ENCODE data around the gene SULT2B1.

SULT2B1 gene

DNA sequence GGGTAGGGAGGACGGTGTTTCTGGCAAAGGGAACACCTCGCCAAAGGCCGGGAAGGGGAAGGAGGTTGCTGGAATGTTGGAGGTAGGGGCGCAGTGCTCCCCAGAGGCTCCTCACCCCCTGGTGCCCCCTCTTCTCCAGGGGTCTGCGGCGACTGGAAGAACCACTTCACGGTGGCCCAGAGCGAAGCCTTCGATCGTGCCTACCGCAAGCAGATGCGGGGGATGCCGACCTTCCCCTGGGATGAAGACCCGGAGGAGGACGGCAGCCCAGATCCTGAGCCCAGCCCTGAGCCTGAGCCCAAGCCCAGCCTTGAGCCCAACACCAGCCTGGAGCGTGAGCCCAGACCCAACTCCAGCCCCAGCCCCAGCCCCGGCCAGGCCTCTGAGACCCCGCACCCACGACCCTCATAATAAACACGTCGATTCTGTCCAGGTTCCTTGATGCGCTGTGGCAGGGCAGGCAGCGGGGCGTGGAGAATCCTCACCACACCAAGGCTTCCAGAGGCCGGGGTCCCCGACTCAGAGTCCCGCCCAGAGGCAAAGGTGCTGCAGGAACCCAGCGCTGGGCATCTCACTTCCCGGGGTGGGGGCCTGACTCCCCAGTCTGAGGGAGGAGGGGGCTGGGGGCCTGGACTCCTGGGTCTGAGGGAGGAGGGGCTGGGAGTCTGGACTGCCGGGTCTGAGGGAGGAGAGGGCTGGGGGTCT is 47.2 kb downstream of the SULT2B1 start:
- H3K27me3 Mint-ChIP-seq: no peaks in the 10 kb centered on the region
- no peak overlapping the region for H3K27ac Mint-ChIP-seq
- H3K9me3 Mint-ChIP-seq: no peaks in the 10 kb centered on the region
- H3K4me1 Mint-ChIP-seq: peaks cover 6% of the 10 kb centered on the region
- ATAC-seq (no peak), DNase-seq (no peak)
- H3K4me3 Mint-ChIP-seq: no peak overlapping the region

DNA sequence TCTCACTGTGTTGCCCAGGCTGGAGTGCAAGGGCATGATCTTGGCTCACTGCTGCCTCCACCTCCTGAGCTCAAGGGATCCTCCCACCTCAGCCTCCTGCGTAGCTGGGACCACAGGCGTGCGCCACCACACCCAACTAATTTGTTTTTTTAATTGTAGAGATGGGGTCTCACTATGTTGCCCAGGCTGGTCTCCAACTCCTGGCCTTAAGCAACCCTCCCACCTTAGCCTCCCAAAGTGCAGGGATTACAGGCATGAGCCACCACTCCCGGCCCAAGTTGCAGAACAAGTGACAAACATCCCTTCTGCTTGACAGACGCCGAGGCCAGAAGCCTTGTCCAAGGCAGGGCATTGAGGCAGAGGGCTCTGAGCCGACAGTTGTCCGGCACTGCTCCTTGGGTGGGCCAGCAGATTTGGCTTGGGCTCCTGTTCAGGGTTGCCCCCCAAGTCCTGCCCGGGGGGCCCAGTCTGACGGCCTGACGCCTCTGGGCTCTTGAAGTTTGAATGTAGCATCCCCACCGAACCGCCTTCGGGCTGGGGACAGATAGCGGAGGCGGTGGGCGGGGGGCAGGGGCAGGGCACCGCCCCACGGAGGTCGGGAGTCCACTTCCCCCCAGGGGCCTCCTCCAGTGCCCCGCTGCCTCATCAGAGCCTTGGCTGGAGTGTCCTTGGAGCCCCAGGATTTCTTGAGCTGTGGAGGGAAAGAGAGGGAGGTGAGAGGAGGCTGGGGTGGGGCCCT is 48.9 kb downstream of the SULT2B1 start:
- Mint-ChIP-seq H3K27ac (peak overlapping the region in 1 of 2 donors; percentile 59), H3K27me3 (no peaks in the 10 kb centered on the region), H3K4me3 (no peak overlapping the region), H3K4me1 (no peaks in the 10 kb centered on the region), H3K9me3 (no peaks in the 10 kb centered on the region)
- no peak for ATAC-seq
- DNase-seq: no peak

DNA sequence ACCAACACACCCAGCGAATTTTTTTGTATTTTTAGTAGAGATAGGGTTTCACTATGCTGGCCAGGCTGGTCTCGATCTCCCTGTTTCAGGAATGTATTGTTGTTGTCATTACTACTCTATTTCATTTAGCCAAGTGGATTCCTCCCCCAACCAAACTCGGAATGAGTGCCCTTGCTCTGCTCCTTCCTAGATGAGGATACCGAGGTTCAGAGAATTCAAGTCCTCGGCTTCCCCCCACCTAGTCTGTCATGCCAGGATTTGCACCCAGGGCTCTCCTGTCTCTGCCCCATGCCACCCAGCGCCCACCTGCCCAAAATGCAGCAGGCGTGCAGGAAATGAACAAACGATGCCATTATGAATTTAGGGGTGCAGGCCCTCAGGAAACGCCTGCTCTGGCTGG is 51.0 kb downstream of the SULT2B1 start:
- no peak overlapping the region for H3K4me3 Mint-ChIP-seq
- H3K4me1 Mint-ChIP-seq: no peaks in the 10 kb centered on the region
- ATAC-seq: no peak
- H3K27ac Mint-ChIP-seq: no peak overlapping the region
- no peaks in the 10 kb centered on the region for H3K9me3 Mint-ChIP-seq
- no peaks in the 10 kb centered on the region for H3K27me3 Mint-ChIP-seq
- DNase-seq: no peak

DNA sequence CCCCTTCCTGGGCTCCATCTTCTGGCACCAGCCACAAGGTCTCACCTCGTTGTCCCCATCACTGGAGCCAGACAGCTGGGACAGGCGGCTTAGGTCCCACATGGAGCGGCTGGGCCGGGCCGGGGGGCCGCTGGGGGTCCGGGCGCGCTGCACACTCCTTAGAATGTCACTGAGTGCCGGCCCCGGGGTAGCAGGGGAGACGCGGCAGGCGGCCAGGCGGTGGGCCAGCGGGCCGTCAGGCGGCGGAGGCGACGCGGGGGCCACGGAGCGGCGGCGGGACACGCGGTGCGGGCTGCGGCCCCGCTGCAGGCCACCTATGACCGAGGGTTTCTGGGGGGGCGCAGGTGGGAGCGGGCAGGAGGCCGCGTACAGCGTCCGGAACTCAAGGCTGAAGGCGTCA is 51.5 kb downstream of the SULT2B1 start:
- Mint-ChIP-seq H3K4me1 (no peaks in the 10 kb centered on the region), H3K9me3 (no peaks in the 10 kb centered on the region), H3K27ac (no peak overlapping the region), H3K4me3 (no peak overlapping the region), H3K27me3 (no peaks in the 10 kb centered on the region)
- ATAC-seq: peak; percentile 52
- DNase-seq: no peak

DNA sequence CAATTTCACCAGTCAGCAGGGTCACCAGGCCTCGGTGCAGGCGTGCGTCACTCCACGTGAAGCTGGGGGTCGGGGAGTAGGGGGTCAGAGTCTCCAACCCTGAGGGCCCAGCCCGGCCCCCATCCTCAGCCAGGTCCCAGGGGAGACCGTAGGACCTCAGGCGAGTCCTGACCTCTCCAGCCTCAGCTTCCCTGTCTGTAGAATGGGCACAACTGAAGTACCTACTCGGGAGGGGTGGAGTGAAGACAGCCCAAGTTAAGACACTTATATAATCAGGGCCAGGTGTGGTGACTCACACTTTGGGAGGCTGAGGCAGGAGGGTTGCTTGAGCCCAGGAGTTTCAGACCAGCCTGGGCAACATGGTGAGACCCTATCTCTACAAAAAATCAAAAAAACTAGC is 51.9 kb downstream of the SULT2B1 start:
- DNase-seq: no peak
- ATAC-seq: peak; percentile 8
- no peaks in the 10 kb centered on the region for H3K9me3 Mint-ChIP-seq
- H3K4me3 Mint-ChIP-seq: no peak overlapping the region
- H3K27ac Mint-ChIP-seq: no peak overlapping the region
- H3K4me1 Mint-ChIP-seq: peaks cover 3% of the 10 kb centered on the region
- no peaks in the 10 kb centered on the region for H3K27me3 Mint-ChIP-seq

DNA sequence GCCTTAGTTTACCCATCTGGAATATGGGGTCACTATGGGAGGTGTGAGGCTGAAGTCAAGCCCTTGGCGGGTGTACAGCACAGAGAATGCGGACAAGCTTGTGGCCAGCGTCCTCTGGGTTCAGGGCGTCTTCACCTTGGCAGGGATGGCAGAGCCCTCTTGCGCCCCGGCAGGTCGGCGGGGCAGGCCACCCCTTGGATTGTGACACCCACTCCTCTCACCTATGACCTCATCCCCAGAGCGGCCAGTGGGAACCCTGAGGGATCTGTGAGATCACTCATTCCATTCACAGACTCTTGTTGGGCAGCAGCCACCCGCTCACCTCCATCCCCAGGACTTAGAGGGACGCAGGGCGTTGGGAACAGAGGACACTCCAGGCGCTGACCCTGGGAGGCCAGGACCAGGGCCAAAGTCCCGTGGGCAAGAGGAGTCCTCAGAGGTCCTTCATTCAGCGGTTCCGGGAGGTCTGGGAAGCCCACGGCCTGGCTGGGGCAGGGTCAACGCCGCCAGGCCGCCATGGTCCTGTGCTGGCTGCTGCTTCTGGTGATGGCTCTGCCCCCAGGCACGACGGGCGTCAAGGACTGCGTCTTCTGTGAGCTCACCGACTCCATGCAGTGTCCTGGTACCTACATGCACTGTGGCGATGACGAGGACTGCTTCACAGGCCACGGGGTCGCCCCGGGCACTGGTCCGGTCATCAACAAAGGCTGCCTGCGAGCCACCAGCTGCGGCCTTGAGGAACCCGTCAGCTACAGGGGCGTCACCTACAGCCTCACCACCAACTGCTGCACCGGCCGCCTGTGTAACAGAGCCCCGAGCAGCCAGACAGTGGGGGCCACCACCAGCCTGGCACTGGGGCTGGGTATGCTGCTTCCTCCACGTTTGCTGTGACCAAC is 54.7 kb downstream of the SULT2B1 start, which contains the start of gene SPACA4:
SPACA4 (plus strand) TSS at position 280 of the 896 bp plus-strand sequence; CDS start at position 517, 237 bp downstream.
- DNase-seq (no peak), ATAC-seq (no peak)
- H3K4me3 Mint-ChIP-seq: no peak within 1 kb of the TSS
- H3K4me1 Mint-ChIP-seq: peaks cover 10% of the 10 kb centered on the region
- no peak within 1 kb of the TSS for H3K27ac Mint-ChIP-seq
- H3K27me3 Mint-ChIP-seq: no peaks in the 10 kb centered on the region
- H3K9me3 Mint-ChIP-seq: no peaks in the 10 kb centered on the region

DNA sequence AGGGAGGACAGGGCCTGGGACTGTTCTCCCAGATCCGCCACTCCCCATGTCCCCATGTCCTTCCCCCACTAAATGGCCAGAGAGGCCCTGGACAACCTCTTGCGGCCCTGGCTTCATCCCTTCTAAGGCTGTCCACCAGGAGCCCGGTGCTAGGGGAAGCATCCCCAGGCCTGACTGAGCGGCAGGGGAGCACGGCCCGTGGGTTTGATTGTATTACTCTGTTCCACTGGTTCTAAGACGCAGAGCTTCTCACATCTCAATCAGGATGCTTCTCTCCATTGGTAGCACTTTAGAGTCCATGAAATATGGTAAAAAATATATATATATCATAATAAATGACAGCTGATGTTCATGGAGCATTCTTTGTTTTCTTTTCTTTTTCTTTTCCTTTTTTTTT is 55.4 kb downstream of the SULT2B1 start:
- Mint-ChIP-seq H3K9me3 (no peaks in the 10 kb centered on the region), H3K27ac (no peak overlapping the region), H3K4me1 (peaks cover 10% of the 10 kb centered on the region), H3K4me3 (no peak overlapping the region), H3K27me3 (no peaks in the 10 kb centered on the region)
- no peak for ATAC-seq
- no peak for DNase-seq

DNA sequence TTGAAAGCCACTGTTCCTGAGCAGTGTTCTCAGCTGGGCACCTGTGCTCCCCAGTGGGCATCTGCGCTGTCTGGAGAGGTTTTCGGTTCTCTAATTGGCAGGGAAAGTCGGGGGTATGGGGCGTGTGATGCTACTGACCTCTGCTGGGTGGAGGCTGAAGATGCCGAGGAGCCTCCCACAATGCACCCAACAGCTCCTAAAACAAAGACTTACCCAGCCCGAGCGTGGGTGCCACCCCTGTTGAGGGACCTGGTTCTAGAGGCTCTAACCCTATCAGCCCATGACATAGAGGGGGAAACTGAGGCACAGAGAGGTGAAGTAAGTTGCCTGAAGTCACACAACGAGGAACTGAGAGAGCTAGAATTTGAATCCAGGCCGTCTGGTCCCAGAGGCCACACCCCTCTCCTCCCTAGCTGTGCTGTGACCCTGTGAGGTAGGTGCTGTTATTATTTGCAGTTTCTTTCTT is 56.9 kb downstream of the SULT2B1 start:
- H3K4me1 Mint-ChIP-seq: peaks cover 10% of the 10 kb centered on the region
- peak; percentile 82 for ATAC-seq
- H3K4me3 Mint-ChIP-seq: peak overlapping the region in 1 of 2 donors; percentile 25
- no peaks in the 10 kb centered on the region for H3K27me3 Mint-ChIP-seq
- no peaks in the 10 kb centered on the region for H3K9me3 Mint-ChIP-seq
- peak; percentile 45 to 53 for DNase-seq
- peak overlapping the region in 1 of 2 donors; percentile 86 for H3K27ac Mint-ChIP-seq

DNA sequence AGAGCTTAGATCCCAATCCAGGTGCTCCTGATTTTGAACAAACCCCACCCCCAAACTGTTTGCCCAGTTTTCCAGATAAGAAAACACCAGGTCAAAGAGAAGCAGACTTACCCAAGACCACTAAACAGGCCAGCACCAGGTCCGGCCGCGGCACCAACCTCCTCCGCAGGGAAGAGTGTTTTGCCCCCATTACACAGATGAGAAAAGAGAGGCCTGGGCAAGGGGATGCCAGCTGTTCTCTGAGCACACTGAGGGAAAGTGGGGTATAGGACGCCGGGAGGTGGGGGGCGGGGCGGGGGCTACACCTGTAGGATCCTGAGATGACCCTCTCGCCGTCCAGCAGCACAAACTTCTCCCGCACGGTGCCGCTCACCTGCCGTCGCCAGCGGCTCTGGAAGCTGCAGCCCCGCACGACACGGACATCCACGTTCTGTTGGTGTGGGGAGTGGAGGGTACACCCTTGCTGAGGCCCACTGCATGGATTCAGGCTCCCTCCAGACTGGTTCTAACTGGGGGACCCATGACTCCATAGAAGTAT is 57.7 kb downstream of the SULT2B1 start:
- H3K27ac Mint-ChIP-seq: no peak overlapping the region
- peaks cover 16% of the 10 kb centered on the region for H3K4me1 Mint-ChIP-seq
- H3K4me3 Mint-ChIP-seq: no peak overlapping the region
- H3K27me3 Mint-ChIP-seq: no peaks in the 10 kb centered on the region
- ATAC-seq (no peak), DNase-seq (no peak)
- no peaks in the 10 kb centered on the region for H3K9me3 Mint-ChIP-seq

DNA sequence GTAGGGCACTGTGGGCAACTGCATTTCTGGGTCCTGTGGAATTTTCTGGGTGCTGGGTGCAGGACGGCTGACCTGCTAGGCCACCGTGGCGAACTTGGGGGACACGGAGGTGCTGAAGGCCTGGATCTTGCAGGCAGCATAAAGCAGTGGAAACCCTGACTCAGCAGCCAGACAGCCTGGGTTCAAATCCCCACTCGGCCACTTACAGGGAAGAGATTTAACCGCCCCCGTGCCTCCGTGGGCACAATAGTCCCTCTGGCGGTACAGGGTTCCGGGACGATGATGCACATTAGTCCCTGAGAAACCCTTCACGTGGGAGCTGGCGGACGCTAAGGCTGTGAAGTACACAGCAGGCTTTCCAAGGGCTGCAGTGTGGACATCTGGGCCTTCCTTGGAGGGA is 59.9 kb downstream of the SULT2B1 start:
- Mint-ChIP-seq H3K4me1 (peaks cover 36% of the 10 kb centered on the region), H3K27ac (peak overlapping the region in 1 of 2 donors; percentile 71), H3K9me3 (no peaks in the 10 kb centered on the region), H3K4me3 (no peak overlapping the region), H3K27me3 (no peaks in the 10 kb centered on the region)
- DNase-seq: no peak
- ATAC-seq: no peak

DNA sequence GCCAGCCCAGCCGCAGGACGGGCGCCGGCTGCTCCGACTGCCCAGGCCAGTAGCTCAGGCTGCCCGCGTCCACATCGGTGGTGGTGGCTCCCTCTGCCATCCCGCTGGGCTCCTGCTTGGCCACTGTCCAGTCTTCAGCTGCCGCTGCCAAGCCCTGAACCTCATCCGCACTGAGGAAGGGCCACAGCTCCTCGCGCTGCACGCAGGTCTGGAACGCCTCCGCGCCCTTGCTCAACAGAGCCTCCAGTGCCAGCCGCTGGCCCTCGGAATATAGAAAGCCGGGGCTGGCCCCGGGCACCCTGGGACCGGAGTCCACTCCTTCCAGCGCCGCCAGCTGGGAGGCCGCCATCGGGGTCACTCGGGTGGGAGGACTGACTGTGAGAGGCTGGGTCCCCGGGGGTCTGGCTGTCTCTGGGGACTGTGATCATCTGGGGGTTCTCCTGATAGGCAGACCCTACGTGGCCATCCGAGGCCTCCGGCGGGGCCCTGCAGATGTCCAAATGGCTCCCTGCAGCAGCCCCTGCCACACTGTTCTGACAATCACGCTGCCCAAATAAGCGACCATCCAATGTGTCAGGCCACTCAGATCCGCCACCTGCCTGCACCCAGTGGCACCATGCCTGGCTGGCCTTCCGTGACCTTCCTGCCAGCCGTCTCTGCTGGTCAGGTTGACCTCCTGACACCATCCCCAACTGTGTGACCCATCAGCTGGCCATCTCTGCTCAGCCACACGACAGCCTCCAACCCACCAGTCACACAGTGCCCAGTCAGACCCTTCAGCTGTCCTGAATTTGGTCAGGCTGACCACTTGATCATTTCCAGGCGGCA is 61.3 kb downstream of the SULT2B1 start:
- DNase-seq (no peak), ATAC-seq (peak; percentile 3)
- Mint-ChIP-seq H3K27me3 (no peaks in the 10 kb centered on the region), H3K4me1 (peaks cover 47% of the 10 kb centered on the region), H3K9me3 (no peaks in the 10 kb centered on the region), H3K4me3 (no peak overlapping the region), H3K27ac (peak overlapping the region; percentile 25 to 95)

DNA sequence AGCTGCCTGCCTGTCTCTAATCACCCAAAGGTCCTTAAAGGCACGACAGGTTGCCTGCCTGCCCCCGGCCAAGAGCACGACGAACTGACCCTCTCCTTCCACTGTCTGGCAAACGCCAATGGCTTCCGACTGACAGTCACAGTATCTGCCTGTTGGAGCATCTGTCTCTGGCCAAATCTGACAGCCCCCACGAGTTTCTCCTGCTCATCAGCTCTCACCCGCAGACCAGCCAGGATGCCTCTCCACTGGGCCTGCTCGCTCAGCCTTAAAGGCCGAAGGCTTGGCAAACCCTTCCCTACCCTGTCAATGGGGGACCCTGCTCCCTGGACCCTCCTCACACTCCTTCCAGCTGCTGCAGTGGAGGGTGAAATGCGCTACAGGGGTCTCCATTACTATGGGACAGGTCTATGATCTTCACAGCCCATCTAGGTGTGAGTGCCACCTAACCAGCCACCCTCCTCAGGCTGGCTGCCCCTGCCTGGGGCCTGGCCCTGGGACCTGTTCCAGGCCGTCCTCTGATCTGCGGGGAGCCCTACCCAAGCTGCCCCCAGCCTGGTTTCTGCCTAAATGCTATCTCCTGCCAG is 62.0 kb downstream of the SULT2B1 start:
- ATAC-seq: peak; percentile 0
- Mint-ChIP-seq H3K4me3 (peak overlapping the region in 1 of 2 donors; percentile 6), H3K27ac (peak overlapping the region; percentile 25 to 95), H3K27me3 (no peaks in the 10 kb centered on the region), H3K9me3 (no peaks in the 10 kb centered on the region), H3K4me1 (peaks cover 49% of the 10 kb centered on the region)
- no peak for DNase-seq

DNA sequence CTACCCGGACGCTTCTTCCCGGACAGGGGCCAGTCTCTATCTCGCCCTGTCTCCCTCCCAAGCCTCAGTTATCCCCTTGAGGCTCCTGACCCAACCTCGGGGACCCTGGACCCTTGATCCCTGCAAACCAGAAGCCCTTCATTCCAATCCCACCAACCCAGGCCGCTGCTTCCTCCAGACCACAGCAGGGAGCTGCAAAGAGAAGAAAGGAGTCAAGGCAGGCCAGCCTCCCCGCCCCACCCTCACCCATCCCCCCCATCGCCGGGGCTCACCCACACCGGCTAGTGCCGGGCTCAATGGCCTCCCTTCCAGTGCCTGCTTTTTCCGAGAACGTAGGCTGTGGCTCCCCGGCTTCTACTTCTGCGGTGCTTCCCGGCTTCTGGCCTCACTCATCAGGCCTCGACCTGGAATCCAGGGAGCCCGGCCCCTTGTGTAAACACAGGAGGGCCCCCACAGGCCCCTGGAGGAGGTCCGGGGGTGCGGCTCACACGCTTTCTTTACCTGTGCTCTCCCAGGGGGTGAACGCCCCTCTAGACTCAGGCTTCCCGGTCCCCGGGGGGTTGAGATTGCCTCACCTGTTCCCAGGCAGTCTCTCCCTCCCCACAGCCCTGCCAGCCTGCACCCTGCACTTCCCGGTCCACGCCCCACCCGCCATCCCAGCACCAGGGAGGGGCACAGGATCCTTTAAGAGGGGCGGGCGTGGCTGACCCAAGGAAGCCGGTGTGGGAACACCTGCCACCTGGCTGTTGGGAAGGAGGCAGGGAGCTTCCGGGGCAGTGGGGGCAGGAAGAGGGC is 62.7 kb downstream of the SULT2B1 start, which contains the start of gene FAM83E:
FAM83E (minus strand) TSS at position 641 of the 795 bp plus-strand sequence. CDS start 1,704 bp downstream, outside the sequence.
- Mint-ChIP-seq H3K4me3 (peak within 1 kb of the TSS in 1 of 2 donors; percentile 89), H3K4me1 (peaks cover 47% of the 10 kb centered on the region), H3K27ac (peak within 1 kb of the TSS in 1 of 2 donors; percentile 100), H3K9me3 (no peaks in the 10 kb centered on the region), H3K27me3 (no peaks in the 10 kb centered on the region)
- ATAC-seq (no peak), DNase-seq (no peak)
